IMR-90 (cell line): ENCODE measurements around the gene SLC25A46. TPM values are rescaled to one million over a fixed set of nuclear protein-coding genes. Genes with fewer than 3 reads are reported as not detected.
"Not testable (repeated sequence)": the region's sequence is repeated elsewhere in the genome, so short reads cannot be mapped to it uniquely, and the experiment has no call there.

Experiments
- ATAC-seq: fragments of 200-7000 bp; cut with Tn5 transposase; 2 replicates; pipeline ENCODE4 v1.9.1; 2020; ENCODE audit warnings: low read depth, mild to moderate bottlenecking, moderate library complexity
- BruUV-seq: library from RNA; stranded (reverse); fragments of 400-500 nt; replicated peaks from 2 replicates; lab custom pipeline; 2021; lab: Mats Ljungman, UMichigan
- CTCF ChIA-PET: fragments of 300-600 bp; formaldehyde crosslinking; extraction: SDS; loops from one replicate; lab custom pipeline; 2021; ENCODE audit warnings: antibody characterized with exemption; lab: Yijun Ruan, JAX
- POLR2A ChIA-PET: fragments of 300-600 bp; sonication (Branson Sonifier 250); formaldehyde crosslinking; loops from one replicate; lab custom pipeline; 2022; ENCODE audit warnings: antibody characterized with exemption; ENCODE audit not compliant: unreplicated experiment; lab: Charles Lee
- DNase-seq: peaks from one replicate; pipeline ENCODE4 v3.0.0; 2013
- H2AFZ ChIP-seq: replicated peaks from 2 replicates; pipeline ENCODE3; 2013; ENCODE audit warnings: low read length, mild to moderate bottlenecking; ENCODE audit not compliant: poor library complexity
- H2AK5ac ChIP-seq: 2 replicates; pipeline ENCODE4 v1.6.1; 2013; ENCODE audit warnings: low read depth, low read length, inconsistent platforms
- H2AK9ac ChIP-seq: replicated peaks from 2 replicates; pipeline ENCODE3; 2013; ENCODE audit warnings: mild to moderate bottlenecking, low read depth, low read length, moderate library complexity; ENCODE audit not compliant: poor library complexity
- H2BK120ac ChIP-seq: 2 replicates; pipeline ENCODE4 v1.6.1; 2013; ENCODE audit warnings: low read depth, low read length, inconsistent platforms
- H2BK15ac ChIP-seq: 3 replicates; pipeline ENCODE4 v1.6.1; 2013; ENCODE audit warnings: low read depth, low read length, inconsistent platforms
- H2BK20ac ChIP-seq: 2 replicates; pipeline ENCODE4 v1.6.1; 2013; ENCODE audit warnings: low read depth, mild to moderate bottlenecking, inconsistent platforms, low read length, moderate library complexity
- H2BK5ac ChIP-seq: 2 replicates; pipeline ENCODE4 v1.6.1; 2013; ENCODE audit warnings: mild to moderate bottlenecking, low read depth, low read length, inconsistent platforms; ENCODE audit not compliant: poor library complexity, severe bottlenecking
- H3K14ac ChIP-seq: replicated peaks from 2 replicates; pipeline ENCODE4 v1.6.1; 2013; ENCODE audit warnings: low read depth, low read length, inconsistent platforms
- H3K18ac ChIP-seq: 2 replicates; pipeline ENCODE4 v1.6.1; 2013; ENCODE audit warnings: low read depth, low read length, control low read depth
- H3K23ac ChIP-seq: 2 replicates; pipeline ENCODE4 v1.6.1; 2013; ENCODE audit warnings: low read depth, low read length, inconsistent platforms
- H3K27ac ChIP-seq: 2 replicates; pipeline ENCODE4 v1.5.1; 2013; ENCODE audit warnings: mild to moderate bottlenecking, control low read depth, low read length; ENCODE audit not compliant: insufficient read depth
- H3K27me3 ChIP-seq: 2 replicates; pipeline ENCODE4 v1.6.1; 2013; ENCODE audit warnings: low read length; ENCODE audit not compliant: control insufficient read depth, insufficient read depth
- H3K36me3 ChIP-seq: 2 replicates; pipeline ENCODE4 v1.6.1; 2013; ENCODE audit warnings: low read length, mixed read lengths; ENCODE audit not compliant: control insufficient read depth, insufficient read depth
- H3K4ac ChIP-seq: 2 replicates; pipeline ENCODE4 v1.6.1; 2013; ENCODE audit warnings: low read depth, low read length, inconsistent platforms
- H3K4me1 ChIP-seq: 2 replicates; pipeline ENCODE4 v1.6.1; 2013; ENCODE audit warnings: low read length, mixed read lengths; ENCODE audit not compliant: control insufficient read depth, insufficient read depth
- H3K4me2 ChIP-seq: 2 replicates; pipeline ENCODE4 v1.6.1; 2013; ENCODE audit warnings: low read depth, mild to moderate bottlenecking, control low read depth, low read length, moderate library complexity
- H3K4me3 ChIP-seq: 2 replicates; pipeline ENCODE4 v1.5.1; 2013; ENCODE audit warnings: low read depth, mild to moderate bottlenecking, control low read depth, low read length, moderate library complexity; ENCODE audit not compliant: insufficient read depth
- H3K56ac ChIP-seq: 2 replicates; pipeline ENCODE4 v1.6.1; 2013; ENCODE audit warnings: low read length, inconsistent platforms; ENCODE audit not compliant: insufficient read depth; ENCODE audit errors: extremely low read depth
- H3K79me1 ChIP-seq, 2 experiments: 2 replicates each; pipeline ENCODE4 v1.6.1; 2013; ENCODE audit warnings: low read length in 2 of 2, inconsistent platforms in 1 of 2, low read depth in 1 of 2
- H3K9ac ChIP-seq: 2 replicates; pipeline ENCODE4 v1.6.1; 2013; ENCODE audit warnings: low read depth, low read length, control low read depth
- H3K9me1 ChIP-seq: 2 replicates; pipeline ENCODE4 v1.6.1; 2013; ENCODE audit warnings: low read length, inconsistent platforms; ENCODE audit not compliant: insufficient read depth
- H3K9me3 ChIP-seq: 2 replicates; pipeline ENCODE4 v1.6.1; 2013; ENCODE audit warnings: low read length; ENCODE audit not compliant: control insufficient read depth, insufficient read depth
- H4K20me1 ChIP-seq: 2 replicates; pipeline ENCODE4 v1.6.1; 2013; ENCODE audit warnings: low read length, inconsistent platforms; ENCODE audit not compliant: insufficient read depth
- H4K5ac ChIP-seq: 2 replicates; pipeline ENCODE4 v1.6.1; 2013; ENCODE audit warnings: mild to moderate bottlenecking, low read depth, low read length, control low read depth
- H4K8ac ChIP-seq, 2 experiments: 2 replicates each; pipeline ENCODE4 v1.6.1; 2013; ENCODE audit warnings: low read depth in 2 of 2, low read length in 2 of 2, control low read depth in 1 of 2, inconsistent platforms in 1 of 2
- H4K91ac ChIP-seq: 2 replicates; pipeline ENCODE4 v1.6.1; 2013; ENCODE audit warnings: low read depth, low read length, inconsistent platforms; ENCODE audit not compliant: insufficient read depth
- CEBPB ChIP-seq: IDR thresholded peaks from 2 replicates; pipeline ENCODE4 v1.6.1; 2012; ENCODE audit warnings: low read depth, low read length, improper control_type of control experiment
- POLR2A ChIP-seq: IDR thresholded peaks from 2 replicates; pipeline ENCODE4 v1.6.1; 2012; ENCODE audit warnings: mild to moderate bottlenecking, low read depth, low read length
- WGBS, 2 experiments: methylation state at CpG; one replicate each; pipeline versions ENCODE4 v1.1.5 to v1.1.7; 2013; ENCODE audit warnings: missing lambda C conversion rate in 2 of 2; ENCODE audit not compliant: insufficient read length in 1 of 2; ENCODE audit errors: extremely low coverage in 2 of 2; 5-methylcytosine and 5-hydroxymethylcytosine counted together
- dilution Hi-C: fragments of 300-500 bp; cut with HindIII; formaldehyde crosslinking; loops from one replicate; pipeline ENCODE4 v1.14.3; 2018; ENCODE audit warnings: low sequenced_read_pairs; ENCODE audit not compliant: unreplicated experiment
- in situ Hi-C: fragments of 300-500 bp; cut with MboI; formaldehyde crosslinking; loops from 3 replicates; pipeline ENCODE4 v1.14.3; 2019; ENCODE audit warnings: low sequenced_read_pairs, inconsistent platforms, mixed read lengths
- intact Hi-C: fragments of 100-400 bp; cut with micrococcal nuclease; formaldehyde crosslinking; loops from 2 replicates; pipeline ENCODE4 v1.10.0; 2022
- polyA plus RNA-seq, 3 experiments: library from polyadenylated mRNA; depleted of rRNA; stranded (reverse); fragments of >200 nt; gene quantifications; 2 replicates each; pipeline ENCODE4 v1.2.3, GENCODE V29; 2012; ENCODE audit warnings: low replicate concordance in 1 of 3
- total RNA-seq: library from RNA; depleted of rRNA; stranded (reverse); fragments of >200 nt; gene quantifications from 2 replicates; pipeline ENCODE4 v1.2.3, GENCODE V29; 2012

The SLC25A46 gene
- total and polyA plus RNA-seq, 2 of the 4 experiments (the other 2 are of a cell fraction), result 25.1 to 67.9 TPM

DNA sequence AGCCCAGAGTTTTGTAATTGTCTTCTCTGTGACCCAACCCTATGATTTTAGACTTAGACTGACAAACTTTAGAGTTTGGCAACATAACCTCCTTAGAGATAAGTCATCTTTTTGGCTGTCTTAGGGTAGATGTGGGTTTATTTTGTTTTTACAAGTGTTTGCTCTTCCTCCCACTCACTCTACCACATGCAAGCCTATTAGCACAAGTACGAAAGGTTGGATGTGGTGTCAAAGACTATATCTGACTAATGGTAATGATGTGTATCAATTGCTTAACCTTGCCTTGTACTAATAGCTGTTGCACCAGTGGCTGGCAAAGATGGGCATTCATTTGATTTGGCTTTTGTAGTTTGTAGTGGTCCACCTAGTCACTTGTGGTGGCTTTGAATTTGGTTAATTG lies 46.5 kb downstream of the SLC25A46 start:
- Histone ChIP-seq H3K79me1 (no peaks in the 10 kb centered on the region), H2BK15ac (no peak overlapping the region), H3K9ac (no peak overlapping the region), H3K27me3 (no peaks in the 10 kb centered on the region), H3K56ac (no peak overlapping the region), H4K5ac (no peak overlapping the region), H4K20me1 (no peaks in the 10 kb centered on the region), H2AK5ac (no peak overlapping the region), H2BK20ac (no peak overlapping the region), H2AFZ (no peak overlapping the region), H3K14ac (no peak overlapping the region), H3K4ac (no peak overlapping the region), H3K36me3 (no peaks in the 10 kb centered on the region), H3K4me2 (no peak overlapping the region), H2BK5ac (no peak overlapping the region), H3K9me1 (no peaks in the 10 kb centered on the region), H3K4me1 (peaks cover 2% of the 10 kb centered on the region; the same call in 1 of the 2 replicates), H3K4me3 (no peak overlapping the region), H2BK120ac (no peak overlapping the region), H3K23ac (no peak overlapping the region), H2AK9ac (no peak overlapping the region), H3K27ac (no peak overlapping the region), H3K9me3 (no peaks in the 10 kb centered on the region), H4K8ac (no peak overlapping the region), H3K18ac (no peak overlapping the region), H4K91ac (no peak overlapping the region)
- TF ChIP-seq POLR2A (no peak), CEBPB (peak; percentile 74)
- peak; percentile 63 for ATAC-seq
- BruUV-seq, result no TSS peak
- dilution Hi-C loops, result no loop called here
- DNase-seq, result peak; percentile 60
- in situ Hi-C loops, result no loop called here
- CTCF ChIA-PET, result no interaction called here
- intact Hi-C loops, result no loop called here
- no CpG with 5 or more reads among the region's 1 CpG for WGBS, 2 experiments
- POLR2A ChIA-PET, result no interaction called here

DNA sequence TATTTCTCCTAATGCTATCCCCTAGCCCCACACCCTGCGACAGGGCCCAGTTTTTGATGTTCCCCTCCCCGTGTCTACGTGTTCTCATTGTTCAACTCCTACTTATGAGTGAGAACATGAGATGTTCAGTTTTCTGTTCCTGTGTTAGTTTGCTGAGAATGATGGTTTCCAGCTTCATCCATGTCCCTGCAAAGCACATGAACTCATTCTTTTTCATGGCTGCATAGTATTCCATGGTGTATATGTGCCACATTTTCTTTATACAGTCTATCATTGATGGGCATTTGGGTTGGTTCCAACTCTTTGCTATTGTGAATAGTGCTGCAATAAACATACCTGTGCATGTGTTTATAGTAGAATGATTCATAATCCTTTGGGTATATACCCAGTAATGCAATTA lies 49.2 kb downstream of the SLC25A46 start:
- no CpG with 5 or more reads among the region's 3 CpGs for WGBS, 2 experiments
- H3K4me3 ChIP-seq, H3K9me1 ChIP-seq, H4K20me1 ChIP-seq, H2BK120ac ChIP-seq, H3K23ac ChIP-seq, H3K27ac ChIP-seq, H3K18ac ChIP-seq, H3K14ac ChIP-seq, H3K36me3 ChIP-seq, H2BK5ac ChIP-seq, H2AK9ac ChIP-seq, CTCF ChIA-PET, H3K27me3 ChIP-seq, H3K4ac ChIP-seq, H3K56ac ChIP-seq, H3K9me3 ChIP-seq, ATAC-seq, H4K5ac ChIP-seq, DNase-seq, intact Hi-C loops, H4K8ac ChIP-seq, H2BK15ac ChIP-seq, H2AK5ac ChIP-seq, POLR2A ChIA-PET, H2BK20ac ChIP-seq, H3K79me1 ChIP-seq, BruUV-seq, H2AFZ ChIP-seq, H3K4me2 ChIP-seq, in situ Hi-C loops, H3K9ac ChIP-seq, dilution Hi-C loops, H3K4me1 ChIP-seq, H4K91ac ChIP-seq: not testable (repeated sequence)
